ENCODE data around the gene DNAJA4.

Gene DNAJA4

DNA sequence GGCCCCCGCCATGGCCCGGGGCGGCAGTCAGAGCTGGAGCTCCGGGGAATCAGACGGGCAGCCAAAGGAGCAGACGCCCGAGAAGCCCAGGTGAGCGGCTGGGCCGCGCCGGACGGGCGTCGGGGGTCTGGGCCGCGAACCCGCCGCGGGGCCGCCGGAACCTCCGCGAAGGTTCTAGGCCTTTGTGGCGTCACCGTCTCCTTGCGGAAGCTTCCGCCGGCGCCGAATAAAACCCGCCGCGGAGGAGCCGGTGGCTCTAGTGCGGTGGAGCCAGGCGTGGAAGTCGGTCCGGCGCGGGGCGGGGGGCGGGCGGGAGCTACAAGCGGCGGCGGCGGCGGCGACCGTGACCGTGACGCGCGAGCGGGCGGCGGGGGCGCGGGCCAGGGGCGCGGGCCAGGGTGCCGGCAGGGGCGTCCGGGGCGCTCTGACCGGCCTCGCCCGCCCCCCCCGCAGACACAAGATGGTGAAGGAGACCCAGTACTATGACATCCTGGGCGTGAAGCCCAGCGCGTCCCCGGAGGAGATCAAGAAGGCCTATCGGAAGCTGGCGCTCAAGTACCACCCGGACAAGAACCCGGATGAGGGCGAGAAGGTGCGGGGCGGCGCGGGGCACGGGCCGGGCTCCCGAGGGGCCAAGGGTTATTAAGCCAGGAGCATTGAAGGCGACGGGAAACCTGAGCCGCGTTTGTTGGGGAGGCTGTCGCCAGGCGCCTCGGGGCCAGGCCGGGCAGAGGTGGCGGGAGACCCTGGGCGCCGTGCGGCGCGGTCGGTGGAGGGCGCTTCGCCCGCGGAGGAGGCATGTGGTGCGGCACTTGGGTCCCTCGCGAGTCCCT is at the start of gene DNAJA4:
TSS of gene DNAJA4 (plus strand) at position 259 of the 833 bp plus-strand sequence. CDS start at position 461, 202 bp downstream.
- peak; percentile 66 for DNase-seq

GRCh38 chr15:78216276-78217104 is 47.9 kb upstream of the DNAJA4 start:
- DNase-seq = no peak

DNA sequence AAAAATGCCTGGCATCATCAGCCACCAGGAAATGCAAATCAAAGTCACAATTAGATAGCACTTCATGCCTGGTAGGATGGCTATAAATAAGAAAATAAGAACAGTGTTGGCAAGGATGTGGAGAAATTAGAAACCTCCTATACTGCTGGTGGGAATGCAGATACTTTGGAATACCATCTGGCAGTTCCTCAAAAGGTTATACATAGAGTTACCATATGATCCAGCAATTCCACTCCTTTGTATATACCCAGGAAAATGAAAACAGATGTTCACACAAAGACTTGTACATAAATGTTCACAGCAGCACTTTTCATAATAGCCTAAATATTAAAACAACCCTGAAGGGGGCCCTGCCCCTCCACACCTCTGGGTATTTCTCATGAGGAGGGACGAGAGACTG is 43.6 kb upstream of the DNAJA4 start:
- DNase-seq = no peak

- no peak for DNase-seq
Observed at GRCh38 chr15:78222745-78223395, 41.5 kb upstream of the DNAJA4 start.

DNA sequence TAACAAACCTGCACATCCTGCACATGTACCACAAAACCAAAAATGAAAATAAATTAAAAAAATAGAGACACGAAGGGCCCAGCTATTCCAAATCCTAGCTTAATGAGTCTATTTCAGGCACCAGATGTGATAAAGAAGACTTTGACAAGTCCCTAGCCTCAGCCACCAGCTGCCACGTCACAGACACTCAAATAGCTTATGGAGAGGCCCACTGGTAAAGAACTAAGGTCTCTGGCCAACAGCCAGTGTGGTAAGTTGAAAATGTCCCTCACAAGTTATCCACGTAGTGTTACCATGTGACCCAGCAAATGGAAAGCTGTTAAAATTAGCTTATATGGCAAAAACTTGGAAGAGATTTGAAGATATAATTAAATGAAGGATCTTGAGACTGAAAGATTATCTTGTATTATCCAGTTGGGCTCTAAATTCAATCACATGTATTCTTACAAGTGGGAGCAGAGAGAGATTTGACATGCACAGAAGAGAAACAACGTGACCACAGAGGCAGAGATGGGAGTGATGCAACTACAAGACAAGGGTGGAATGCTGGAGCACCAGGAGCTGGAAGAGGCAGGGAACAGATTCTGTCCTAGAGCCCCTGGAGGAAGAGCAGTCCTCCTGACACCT is 40.9 kb upstream of the DNAJA4 start:
- DNase-seq = no peak

DNA sequence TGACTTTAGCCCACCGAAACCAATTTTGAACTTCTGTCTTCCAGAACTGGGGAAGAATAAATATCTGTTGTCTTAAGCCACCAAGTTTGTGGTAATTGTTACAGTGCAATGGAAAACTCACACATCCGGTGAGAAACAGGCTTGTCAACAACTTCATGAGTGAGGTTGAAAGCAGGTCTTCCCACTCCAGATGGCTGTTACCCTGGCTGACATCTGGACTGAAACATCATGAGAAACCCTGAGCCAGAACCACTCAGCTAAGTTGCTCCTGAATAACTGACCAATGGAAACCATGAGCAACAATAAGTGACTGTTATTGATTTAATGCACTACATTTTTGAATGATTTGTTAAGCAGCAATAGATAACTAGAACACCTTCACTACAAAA is 40.3 kb upstream of the DNAJA4 start:
- no peak for DNase-seq

- DNase-seq = peak; percentile 8
Observed at GRCh38 chr15:78225783-78226541, 38.4 kb upstream of the DNAJA4 start.

- DNase-seq = no peak
Observed at GRCh38 chr15:78228356-78228996, 35.9 kb upstream of the DNAJA4 start.

GRCh38 chr15:78229431-78230406 is 34.6 kb upstream of the DNAJA4 start:
- no peak for DNase-seq

DNA sequence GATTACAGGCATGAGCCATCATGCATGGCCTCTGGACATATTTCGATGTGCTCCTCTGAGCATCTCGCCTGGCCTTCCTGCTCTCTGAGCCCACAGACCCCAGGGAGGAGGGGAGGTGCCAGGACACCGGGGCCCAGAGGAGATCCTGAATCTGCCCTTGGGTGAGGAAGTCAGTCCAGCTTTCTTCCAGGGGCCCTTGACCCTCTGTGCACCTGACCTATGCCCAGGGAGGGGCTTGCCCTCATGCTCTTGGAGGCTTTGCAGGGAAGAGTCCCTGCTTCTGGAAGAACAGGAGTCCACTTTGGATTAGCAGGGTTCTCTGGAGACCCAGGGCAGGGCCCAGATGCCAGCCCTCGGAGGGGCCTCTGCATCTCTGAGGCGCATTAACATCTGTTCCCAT is 31.4 kb upstream of the DNAJA4 start:
- no peak for DNase-seq

GRCh38 chr15:78233496-78233895 is 30.9 kb upstream of the DNAJA4 start:
- DNase-seq = no peak

- DNase-seq = no peak
Observed at GRCh38 chr15:78234515-78235040, 29.8 kb upstream of the DNAJA4 start, which contains the start of gene ACSBG1. TSS of gene ACSBG1 (minus strand) at chr15:78234565. CDS start at chr15:78234501, 64 bp downstream.

DNA sequence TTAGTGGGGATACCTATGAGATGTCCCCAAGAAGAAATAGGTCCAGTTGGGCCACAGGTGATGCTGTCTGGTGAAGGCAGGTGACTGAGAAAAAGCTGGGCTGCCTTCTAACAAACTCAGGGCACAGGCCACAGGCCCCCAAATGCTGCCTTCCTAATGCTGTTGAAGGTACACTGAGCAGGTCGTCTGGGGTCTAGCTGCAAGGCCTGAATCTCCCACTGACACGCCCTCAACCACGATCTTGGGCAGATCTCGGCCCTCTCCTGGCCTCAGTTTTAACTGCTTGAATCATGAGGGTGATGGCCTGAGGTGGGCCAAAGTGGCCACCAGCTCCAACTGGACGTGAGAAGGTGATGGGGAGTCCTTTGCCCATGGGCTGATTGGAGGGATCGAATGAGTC is 27.9 kb upstream of the DNAJA4 start:
- DNase-seq = no peak

- no peak for DNase-seq
Observed at GRCh38 chr15:78237146-78237545, 27.2 kb upstream of the DNAJA4 start.

DNA sequence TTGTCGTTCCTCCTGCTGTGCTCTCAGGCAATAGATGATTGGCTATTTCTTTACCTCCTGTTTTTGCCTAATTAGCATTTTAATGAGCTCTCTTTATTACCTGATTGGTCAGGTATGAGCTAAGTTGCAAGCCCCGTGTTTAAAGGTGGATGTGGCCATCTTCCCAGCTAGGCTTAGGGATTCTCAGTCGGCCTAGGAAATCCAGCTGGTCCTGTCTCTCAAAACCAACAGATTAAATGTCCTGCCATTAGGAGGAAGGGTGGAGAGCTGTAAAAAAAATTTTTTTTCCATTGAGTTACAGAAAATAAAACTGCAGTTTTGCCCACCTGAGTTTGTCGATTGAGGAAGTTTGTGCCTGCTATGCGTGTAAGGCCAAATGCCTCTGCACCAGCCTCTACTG is 24.6 kb upstream of the DNAJA4 start:
- DNase-seq = no peak

DNA sequence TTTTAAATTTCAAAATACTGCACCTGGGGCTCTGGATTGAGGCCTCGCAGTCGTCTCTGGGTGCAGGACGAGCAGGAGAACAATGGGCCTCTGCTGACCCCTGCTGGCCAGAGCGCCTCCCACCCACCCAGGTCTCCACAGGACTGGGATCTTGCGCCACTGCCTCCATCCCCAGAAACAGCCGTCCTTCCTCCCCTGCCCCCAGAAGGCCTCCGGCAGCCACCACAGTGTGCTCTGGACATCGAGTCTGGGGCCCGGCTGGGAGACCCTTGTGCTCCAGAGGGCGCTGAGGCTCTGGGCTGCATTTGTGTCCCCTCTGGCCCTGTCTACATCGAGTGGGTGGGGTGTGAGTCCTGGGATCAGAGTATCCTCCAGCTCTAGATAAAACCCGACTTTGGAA is 23.3 kb upstream of the DNAJA4 start:
- DNase-seq = peak; percentile 91

GRCh38 chr15:78242128-78242527 is 22.2 kb upstream of the DNAJA4 start:
- DNase-seq = peak; percentile 58

- DNase-seq = no peak
Observed at GRCh38 chr15:78243058-78243457, 21.3 kb upstream of the DNAJA4 start.

- no peak for DNase-seq
Observed at GRCh38 chr15:78243491-78243941, 20.8 kb upstream of the DNAJA4 start.

GRCh38 chr15:78244101-78244500 is 20.3 kb upstream of the DNAJA4 start:
- DNase-seq = no peak
